Measurements from ENCODE around the gene SIRPB2. TPM values are rescaled to one million over a fixed set of nuclear protein-coding genes. Genes with fewer than 3 reads are reported as not detected.

Gene SIRPB2
- total RNA-seq, 6 experiments from 2014 or later: 0.55 to 5.6 (median 2.4) TPM

GRCh38 chr20:1486566-1486965, 4.7 kb downstream of the SIRPB2 start:
- Histone ChIP-seq H3K27me3 (no peaks in the 10 kb centered on the region), H3K4me1 (no peaks in the 10 kb centered on the region), H3K27ac (no peak overlapping the region), H3K9me3 (no peaks in the 10 kb centered on the region), H3K36me3 (no peaks in the 10 kb centered on the region), H3K4me3 (no peak overlapping the region)
- DNase-seq (no peak), ATAC-seq (no peak)
- WGBS (ENCODE audit: insufficient coverage, low coverage, low lambda C conversion rate, missing lambda C conversion rate): 67% methylated on average over 2 of the region's 2 CpGs
- intact Hi-C loops (cut with DNase I): no loop called here
- TF ChIP-seq POLR2A (IDR thresholded peaks at IDR 0.05) (no peak), CTCF (IDR thresholded peaks at IDR 0.05) (no peak)

GRCh38 chr20:1484438-1485116, 6.6 kb downstream of the SIRPB2 start:
- TF ChIP-seq CTCF (IDR thresholded peaks at IDR 0.05) (no peak), POLR2A (IDR thresholded peaks at IDR 0.05) (no peak)

GRCh38 chr20:1479831-1480595, 11.2 kb downstream of the SIRPB2 start:
- Histone ChIP-seq H3K4me3 (no peak overlapping the region), H3K4me1 (no peaks in the 10 kb centered on the region), H3K36me3 (no peaks in the 10 kb centered on the region), H3K9me3 (no peaks in the 10 kb centered on the region), H3K27ac (no peak overlapping the region), H3K27me3 (no peaks in the 10 kb centered on the region)
- DNase-seq (no peak), ATAC-seq (no peak)
- 52% methylated on average over 8 of the region's 9 CpGs for WGBS (ENCODE audit: insufficient coverage, low coverage, low lambda C conversion rate, missing lambda C conversion rate)
- intact Hi-C loops (cut with DNase I): no loop called here
- TF ChIP-seq CTCF (IDR thresholded peaks at IDR 0.05) (no peak), POLR2A (IDR thresholded peaks at IDR 0.05) (no peak)

More at GRCh38 chr20:1484438-1485116, 6.6 kb downstream of the SIRPB2 start:
- H3K36me3 ChIP-seq: no peaks in the 10 kb centered on the region
- ATAC-seq (no peak), DNase-seq (no peak)
- H3K27me3 ChIP-seq: no peaks in the 10 kb centered on the region
- H3K9me3 ChIP-seq: no peaks in the 10 kb centered on the region
- no peak overlapping the region for H3K27ac ChIP-seq
- intact Hi-C loops (cut with DNase I): no loop called here
- H3K4me1 ChIP-seq: no peaks in the 10 kb centered on the region
- WGBS (ENCODE audit: insufficient coverage, low coverage, low lambda C conversion rate, missing lambda C conversion rate): 36% methylated on average over 5 of the region's 5 CpGs
- no peak overlapping the region for H3K4me3 ChIP-seq

GRCh38 chr20:1478566-1478965, 12.7 kb downstream of the SIRPB2 start:
- DNase-seq: no peak
- TF ChIP-seq POLR2A (IDR thresholded peaks at IDR 0.05): no peak
- TF ChIP-seq CTCF (IDR thresholded peaks at IDR 0.05): no peak
- Histone ChIP-seq H3K36me3 (no peaks in the 10 kb centered on the region), H3K4me1 (no peaks in the 10 kb centered on the region), H3K9me3 (no peaks in the 10 kb centered on the region), H3K4me3 (no peak overlapping the region), H3K27ac (no peak overlapping the region), H3K27me3 (no peaks in the 10 kb centered on the region)
- intact Hi-C loops (cut with DNase I): no loop called here
- 70% methylated on average over 4 of the region's 4 CpGs for WGBS (ENCODE audit: insufficient coverage, low coverage, low lambda C conversion rate, missing lambda C conversion rate)
- ATAC-seq: no peak
